ENCODE data around the gene TNFSF12. TPM values are rescaled to one million over a fixed set of nuclear protein-coding genes. Genes with fewer than 3 reads are reported as not detected.

The TNFSF12 gene
- total and polyA plus RNA-seq, 7 donors, result 10.2 to 23.4 (median 14.4) TPM

- no peaks in the 10 kb centered on the region for H3K4me1 ChIP-seq
- DNase-seq, result no peak
Observed at GRCh38 chr17:7549401-7550055, 670 bp downstream of the TNFSF12 start.

GRCh38 chr17:7550344-7550743 lies 1.5 kb downstream of the TNFSF12 start:
- whole genome bisulfite sequencing, 3 donors, result 17 to 41% (median 24%) methylated on average over 6 of the region's 6 CpGs
- no peaks in the 10 kb centered on the region for H3K9me3 ChIP-seq
- H3K27me3 ChIP-seq (ENCODE audit: insufficient read depth in 3 of 3, low read length in 2 of 3), result no peaks in the 10 kb centered on the region
- H3K27ac ChIP-seq, result peak overlapping the region; percentile 68
- DNase-seq (no peak), ATAC-seq (no peak)
- no peak for TF ChIP-seq CTCF (IDR thresholded peaks at IDR 0.05)
- H3K4me1 ChIP-seq, result no peaks in the 10 kb centered on the region
- H3K4me3 ChIP-seq, result no peak overlapping the region
- H3K36me3 ChIP-seq (ENCODE audit: insufficient read depth in 1 of 2, low read depth in 1 of 2), result peaks cover 0 to 3% of the 10 kb centered on the region in 2 donors
- intact Hi-C loops (cut with DNase I), result no loop called here

More at GRCh38 chr17:7549401-7550055, 670 bp downstream of the TNFSF12 start:
- WGBS, 3 donors, result 30 to 42% (median 38%) methylated on average over 18 to 20 of the region's 20 CpGs
- intact Hi-C loops (cut with DNase I), result no loop called here
- no peak for TF ChIP-seq CTCF (IDR thresholded peaks at IDR 0.05)
- Histone ChIP-seq H3K27ac (peak overlapping the region; percentile 68), H3K4me3 (peak overlapping the region; percentile 79), H3K9me3 (no peaks in the 10 kb centered on the region), H3K36me3 (ENCODE audit: insufficient read depth in 1 of 2, low read depth in 1 of 2) (peaks cover 0 to 3% of the 10 kb centered on the region in 2 donors), H3K27me3 (ENCODE audit: insufficient read depth in 3 of 3, low read length in 2 of 3) (no peaks in the 10 kb centered on the region)
- peak; percentile 48 to 57 (median 56) for ATAC-seq

GRCh38 chr17:7551396-7551795 lies 2.5 kb downstream of the TNFSF12 start:
- Histone ChIP-seq H3K9me3 (no peaks in the 10 kb centered on the region), H3K4me3 (no peak overlapping the region), H3K27ac (no peak overlapping the region), H3K4me1 (no peaks in the 10 kb centered on the region), H3K27me3 (ENCODE audit: insufficient read depth in 3 of 3, low read length in 2 of 3) (no peaks in the 10 kb centered on the region), H3K36me3 (ENCODE audit: insufficient read depth in 1 of 2, low read depth in 1 of 2) (peaks cover 0 to 3% of the 10 kb centered on the region in 2 donors)
- ATAC-seq (no peak), DNase-seq (no peak)
- intact Hi-C loops (cut with DNase I), result no loop called here
- 86 to 88% (median 86%) methylated on average over 4 of the region's 4 CpGs for WGBS, 3 donors
- no peak for TF ChIP-seq CTCF (IDR thresholded peaks at IDR 0.05)

GRCh38 chr17:7552621-7553051 lies 3.8 kb downstream of the TNFSF12 start:
- peaks cover 2% of the 10 kb centered on the region for H3K4me1 ChIP-seq
- ATAC-seq (no peak), DNase-seq (no peak)
- H3K27me3 ChIP-seq (ENCODE audit: insufficient read depth in 3 of 3, low read length in 2 of 3), result no peaks in the 10 kb centered on the region
- intact Hi-C loops (cut with DNase I), result no loop called here
- no peak for TF ChIP-seq CTCF (IDR thresholded peaks at IDR 0.05)
- H3K36me3 ChIP-seq (ENCODE audit: insufficient read depth in 1 of 2, low read depth in 1 of 2), result peaks cover 0 to 3% of the 10 kb centered on the region in 2 donors
- 79 to 87% (median 83%) methylated on average over 6 of the region's 6 CpGs for WGBS, 3 donors
- no peak overlapping the region for H3K4me3 ChIP-seq
- no peaks in the 10 kb centered on the region for H3K9me3 ChIP-seq
- no peak overlapping the region for H3K27ac ChIP-seq

- intact Hi-C loops (cut with DNase I), result no loop called here
- peaks cover 9% of the 10 kb centered on the region for H3K4me1 ChIP-seq
- peaks cover 0 to 3% of the 10 kb centered on the region in 2 donors for H3K36me3 ChIP-seq (ENCODE audit: insufficient read depth in 1 of 2, low read depth in 1 of 2)
- TF ChIP-seq CTCF (IDR thresholded peaks at IDR 0.05), result no peak
- H3K27me3 ChIP-seq (ENCODE audit: insufficient read depth in 3 of 3, low read length in 2 of 3), result no peaks in the 10 kb centered on the region
- H3K27ac ChIP-seq, result peak overlapping the region; percentile 4
- H3K4me3 ChIP-seq, result no peak overlapping the region
- DNase-seq (no peak), ATAC-seq (no peak)
- 96 to 100% (median 96%) methylated on average over 1 of the region's 1 CpG for WGBS, 3 donors
- H3K9me3 ChIP-seq, result no peaks in the 10 kb centered on the region
Observed at GRCh38 chr17:7553356-7553755, 4.5 kb downstream of the TNFSF12 start.

Measured in psoas muscle (tissue), 8 donors.